Activated CD8-positive, alpha-beta memory T cell treated with anti-CD3 and anti-CD28 coated beads for 4 hours (primary cell): ENCODE results near the gene MRPL36.
"Not testable (repeated sequence)": the region's sequence is repeated elsewhere in the genome, so short reads cannot be mapped to it uniquely, and the experiment has no call there.

Experiments used
- DNase-seq, 2 donors: peaks; one replicate each; pipeline ENCODE4 v3.0.0-alpha.2; 2020; ENCODE audit warnings: low read depth in 2 of 2

The MRPL36 gene

GRCh38 chr5:1799602-1800471 is at the start of gene MRPL36:
MRPL36 (minus strand) TSS chr5:1799837; CDS start chr5:1798935, 902 bp downstream.
- DNase-seq, result peak; percentile 87

- no peak for DNase-seq
These were observed 48.0 kb upstream of the MRPL36 start for GRCh38 chr5:1847611-1848010.

GRCh38 chr5:1847056-1847455 is 47.4 kb upstream of the MRPL36 start:
- DNase-seq, result no peak

- DNase-seq, result no peak
These were observed 46.9 kb upstream of the MRPL36 start for GRCh38 chr5:1846583-1846982.

GRCh38 chr5:1845696-1846095 is 46.1 kb upstream of the MRPL36 start:
- no peak for DNase-seq

GRCh38 chr5:1844708-1845436 is 45.2 kb upstream of the MRPL36 start:
- DNase-seq, result no peak

GRCh38 chr5:1843761-1844160 is 44.1 kb upstream of the MRPL36 start:
- DNase-seq, result not testable (repeated sequence)

GRCh38 chr5:1842004-1842819 is 42.6 kb upstream of the MRPL36 start:
- no peak for DNase-seq

- no peak for DNase-seq
These were observed 41.3 kb upstream of the MRPL36 start for GRCh38 chr5:1840741-1841521.

GRCh38 chr5:1840071-1840547 is 40.5 kb upstream of the MRPL36 start:
- DNase-seq, result no peak

- DNase-seq, result no peak
These were observed 38.4 kb upstream of the MRPL36 start for GRCh38 chr5:1838013-1838412.

- no peak for DNase-seq
These were observed 37.5 kb upstream of the MRPL36 start for GRCh38 chr5:1836891-1837880.

- no peak for DNase-seq
These were observed 36.7 kb upstream of the MRPL36 start for GRCh38 chr5:1836176-1836890.

- DNase-seq, result no peak
These were observed 35.8 kb upstream of the MRPL36 start for GRCh38 chr5:1835431-1835830.

- no peak for DNase-seq
These were observed 35.2 kb upstream of the MRPL36 start for GRCh38 chr5:1834721-1835429.

GRCh38 chr5:1834022-1834551 is 34.5 kb upstream of the MRPL36 start:
- no peak for DNase-seq

GRCh38 chr5:1833264-1834021 is 33.8 kb upstream of the MRPL36 start:
- no peak for DNase-seq
